K562 (cell line): ENCODE results near the gene USB1. TPM values are rescaled to one million over a fixed set of nuclear protein-coding genes. Genes with fewer than 3 reads are reported as not detected.

Experiments
- ATAC-seq: fragments of 200-7000 bp; cut with Tn5 transposase; 3 replicates; pipeline ENCODE4 v1.9.1; 2020; ENCODE audit warnings: moderate library complexity
- BruUV-seq: library from RNA; stranded (reverse); fragments of 400-500 nt; replicated peaks from 2 replicates; lab custom pipeline; 2021; lab: Mats Ljungman, UMichigan
- CTCF ChIA-PET: fragments of 300-600 bp; formaldehyde crosslinking; extraction: SDS; loops from one replicate; lab custom pipeline; 2021; ENCODE audit warnings: low intra/inter-chr PET ratio; lab: Yijun Ruan, JAX
- POLR2A ChIA-PET: fragments of 300-600, 350-650 bp; sonication (Branson Sonifier 250); formaldehyde crosslinking; extraction: SDS; loops from one replicate; lab custom pipeline; 2021; ENCODE audit warnings: antibody characterized with exemption, inconsistent platforms; lab: Yijun Ruan, JAX
- DNase-seq, 4 experiments: peaks; one replicate each; pipeline versions ENCODE4 v3.0.0 to v3.0.0-alpha.2; 2011 to 2018; ENCODE audit warnings: low spot score in 3 of 4, mixed read lengths in 3 of 4; ENCODE audit errors: extremely low read depth in 1 of 4
- FAIRE-seq: peaks from 2 replicates; lab custom pipeline; 2011; peaks lifted over from hg19 to GRCh38; lab: Jason Lieb, UNC
- H2AFZ ChIP-seq: 2 replicates; pipeline ENCODE4 v1.6.0; 2011; ENCODE audit warnings: low read depth, low read length, control low read depth, inconsistent platforms
- H3K27ac ChIP-seq: fragments of 200-600 bp; 3 replicates; pipeline ENCODE4 v1.8.0; 2011; ENCODE audit warnings: low read depth, mild to moderate bottlenecking, control low read depth, inconsistent platforms, low read length, moderate library complexity, mixed read lengths; ENCODE audit errors: extremely low read depth
- H3K27me3 ChIP-seq, 2 experiments: fragments of 300-600 bp in 1 of 2; 2 replicates in 1 of 2; 3 replicates in 1 of 2; pipeline versions ENCODE4 v1.6.0 to v1.8.0; 2011; ENCODE audit warnings: inconsistent platforms in 2 of 2, low read length in 2 of 2, mild to moderate bottlenecking in 1 of 2, mixed read lengths in 1 of 2, moderate library complexity in 1 of 2; ENCODE audit not compliant: control insufficient read depth in 2 of 2, insufficient read depth in 2 of 2
- H3K36me3 ChIP-seq: fragments of 300-600 bp; 3 replicates; pipeline ENCODE4 v1.8.0; 2011; ENCODE audit warnings: mild to moderate bottlenecking, low read length, inconsistent platforms; ENCODE audit not compliant: control insufficient read depth, insufficient read depth
- H3K4me1 ChIP-seq, 2 experiments: fragments of 200-600 bp in 1 of 2; replicated peaks in 1 of 2; 2 replicates in 1 of 2; 3 replicates in 1 of 2; pipeline versions ENCODE4 v1.5.1 to v1.8.0; 2011; ENCODE audit warnings: inconsistent platforms in 2 of 2, low read length in 2 of 2, mild to moderate bottlenecking in 1 of 2, mixed read lengths in 1 of 2, moderate library complexity in 1 of 2; ENCODE audit not compliant: control insufficient read depth in 2 of 2, insufficient read depth in 2 of 2
- H3K4me2 ChIP-seq: 2 replicates; pipeline ENCODE4 v1.6.1; 2011; ENCODE audit warnings: low read length, control low read depth, inconsistent platforms, mixed read lengths; ENCODE audit not compliant: insufficient read depth
- H3K4me3 ChIP-seq: fragments of 200-600 bp; sonication (generic), shearing (Covaris generic); 2 replicates; pipeline ENCODE4 v1.5.1; 2016; ENCODE audit warnings: control low read depth, inconsistent platforms
- H3K79me2 ChIP-seq: fragments of 200-600 bp; 3 replicates; pipeline ENCODE4 v1.8.0; 2011; ENCODE audit warnings: low read length, inconsistent platforms; ENCODE audit not compliant: control insufficient read depth, insufficient read depth
- H3K9ac ChIP-seq, 2 experiments: 2 replicates each; pipeline versions ENCODE4 v1.6.0 to v1.6.1; 2011; ENCODE audit warnings: low read depth in 2 of 2, low read length in 2 of 2, control low read depth in 1 of 2, inconsistent platforms in 1 of 2, mild to moderate bottlenecking in 1 of 2, mixed read lengths in 1 of 2; ENCODE audit not compliant: insufficient read depth in 1 of 2
- H3K9me1 ChIP-seq: one replicate; pipeline ENCODE4 v1.6.0; 2011; ENCODE audit warnings: inconsistent platforms, mild to moderate bottlenecking, low read length, moderate library complexity; ENCODE audit not compliant: control insufficient read depth, insufficient read depth
- H3K9me3 ChIP-seq: replicated peaks from 2 replicates; pipeline ENCODE4 v1.5.1; 2011; ENCODE audit warnings: low read depth, low read length, inconsistent platforms; ENCODE audit not compliant: control insufficient read depth, insufficient read depth
- H4K20me1 ChIP-seq: replicated peaks from 2 replicates; pipeline ENCODE4 v1.6.1; 2011; ENCODE audit warnings: low read length, inconsistent platforms, mixed read lengths; ENCODE audit not compliant: control insufficient read depth, insufficient read depth
- FOXJ2 ChIP-seq: fragments of 200-800 bp; sonication (Bioruptor generic); IDR thresholded peaks from 2 replicates; pipeline ENCODE4 v1.6.1; 2016; ENCODE audit warnings: missing genetic modification characterization, missing compliant biosample characterization
- KDM1A ChIP-seq, 2 experiments: fragments of 450-650 bp; IDR thresholded peaks; 2 replicates each; pipeline ENCODE4 v1.6.1; 2016; ENCODE audit warnings: mild to moderate bottlenecking in 2 of 2
- SMARCC2 ChIP-seq: fragments of 450-650 bp; IDR thresholded peaks from 2 replicates; pipeline ENCODE4 v1.6.1; 2017; ENCODE audit warnings: antibody characterized with exemption, moderate library complexity, mild to moderate bottlenecking, low read depth
- ZNF584 ChIP-seq: fragments of 200-800 bp; sonication (Bioruptor generic); IDR thresholded peaks from 2 replicates; pipeline ENCODE4 v1.6.1; 2016; ENCODE audit warnings: low read depth, mild to moderate bottlenecking, missing genetic modification characterization, missing compliant biosample characterization
- WGBS: fragments of 100-300 bp; shearing (Covaris generic); methylation state at CpG from one replicate; pipeline ENCODE4 v1.1.6; 2016; ENCODE audit warnings: low coverage, mixed read lengths; ENCODE audit not compliant: insufficient coverage; ENCODE audit errors: missing lambda C conversion rate; 5-methylcytosine and 5-hydroxymethylcytosine counted together
- in situ Hi-C: fragments of 300-500 bp; cut with MboI; formaldehyde crosslinking; loops from 4 replicates; pipeline ENCODE4 v1.15.0; 2018; ENCODE audit warnings: inconsistent platforms, mixed read lengths
- intact Hi-C: fragments of 100-400 bp; cut with micrococcal nuclease; formaldehyde crosslinking; loops from 2 replicates; pipeline ENCODE4 v1.14.2; 2022
- polyA plus RNA-seq, 8 experiments: library from polyadenylated mRNA; depleted of rRNA in 4 of 8; stranded (reverse) in 5 of 8; unstranded in 3 of 8; fragments of >200 nt; fragmentation: Nextera tagmentation in 2 of 8; fragmentation: Illumina TruSeq in 1 of 8; extraction: Ambion mirVana in 2 of 8; extraction: Trizol in 1 of 8; gene quantifications; 2 replicates each; pipeline versions ENCODE4 v1.2.1 to v1.2.3, GENCODE V29; 2011 to 2014; ENCODE audit warnings: inconsistent platforms in 1 of 8, missing spikeins in 1 of 8
- total RNA-seq, 7 experiments: library from RNA; depleted of rRNA in 6 of 7; stranded (reverse); fragments of >200 nt in 6 of 7; fragmentation: Illumina TruSeq in 2 of 7; extraction: Trizol in 2 of 7; gene quantifications; 2 replicates each; pipeline versions ENCODE4 v1.2.1 to v1.2.3, GENCODE V29; 2011 to 2021; ENCODE audit warnings: low replicate concordance in 1 of 7
- TF ChIP-seq, protein P1 (sequence below): fragments of 450-650 bp; IDR thresholded peaks from 2 replicates; pipeline ENCODE4 v1.6.1; 2016; ENCODE audit warnings: missing biosample characterization, missing genetic modification characterization

The USB1 gene
- total and polyA plus RNA-seq, 9 of the 15 experiments (the other 6 are each of a cell fraction or from before 2014, with no cell fraction given), result 11.6 to 73.6 (median 19.4) TPM

DNA sequence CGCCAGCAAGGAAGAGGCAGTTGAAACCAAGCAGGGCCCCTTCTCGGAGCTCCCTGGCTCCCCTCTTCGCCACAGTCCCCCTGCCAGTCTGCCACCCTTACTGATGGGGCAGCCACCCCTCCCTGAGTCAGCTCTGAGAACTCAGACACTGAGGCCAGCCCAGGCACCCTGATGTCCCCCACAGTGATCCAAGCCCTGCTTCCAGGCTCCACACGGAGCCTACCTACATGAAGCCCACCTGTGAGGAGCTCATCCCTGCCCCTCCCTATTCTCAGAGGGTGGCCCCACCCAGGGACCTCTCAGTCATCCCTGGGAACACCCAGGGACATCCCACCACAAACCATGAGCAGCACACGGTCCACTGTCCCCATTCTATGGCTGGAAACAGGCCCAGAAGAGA lies 39.2 kb upstream of the USB1 start:
- no peaks in the 10 kb centered on the region for H3K36me3 ChIP-seq
- H3K4me2 ChIP-seq, result no peak overlapping the region
- FAIRE-seq (no peak), DNase-seq (no peak), ATAC-seq (no peak)
- H4K20me1 ChIP-seq, result no peaks in the 10 kb centered on the region
- ChIA-PET CTCF (no interaction called here), POLR2A (interaction anchor here (0.8 to 1.0 kb wide), 2 partner anchors 8 to 9 kb away, joined by 3 read pairs; partner anchors contain the start of gene CNGB1)
- no peak overlapping the region for H3K4me3 ChIP-seq
- H2AFZ ChIP-seq, result no peak overlapping the region
- H3K9me3 ChIP-seq, result no peaks in the 10 kb centered on the region; the same call in 1 of the 2 replicates
- H3K27me3 ChIP-seq, result no peaks in the 10 kb centered on the region; a peak in 1 of 5 replicates
- no peak overlapping the region for H3K9ac ChIP-seq
- in situ Hi-C loops (no loop called here), intact Hi-C loops (no loop called here)
- TF ChIP-seq FOXJ2 (tag), result no peak
- TF ChIP-seq, protein P1, sequence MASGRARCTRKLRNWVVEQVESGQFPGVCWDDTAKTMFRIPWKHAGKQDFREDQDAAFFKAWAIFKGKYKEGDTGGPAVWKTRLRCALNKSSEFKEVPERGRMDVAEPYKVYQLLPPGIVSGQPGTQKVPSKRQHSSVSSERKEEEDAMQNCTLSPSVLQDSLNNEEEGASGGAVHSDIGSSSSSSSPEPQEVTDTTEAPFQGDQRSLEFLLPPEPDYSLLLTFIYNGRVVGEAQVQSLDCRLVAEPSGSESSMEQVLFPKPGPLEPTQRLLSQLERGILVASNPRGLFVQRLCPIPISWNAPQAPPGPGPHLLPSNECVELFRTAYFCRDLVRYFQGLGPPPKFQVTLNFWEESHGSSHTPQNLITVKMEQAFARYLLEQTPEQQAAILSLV (tag), result no peak
- TF ChIP-seq SMARCC2, result no peak
- no peak for TF ChIP-seq KDM1A (IDR thresholded peaks at IDR 0.05)
- TF ChIP-seq ZNF584 (CRISPR knock-in tag), result no peak
- BruUV-seq, result no TSS peak
- WGBS, result 7% methylated on average over 5 of the region's 5 CpGs
- H3K4me1 ChIP-seq, result peaks cover 0 to 15% of the 10 kb centered on the region in 2 experiments; a peak in 3 of 5 replicates
- H3K79me2 ChIP-seq, result no peaks in the 10 kb centered on the region
- no peak overlapping the region for H3K27ac ChIP-seq
- no peaks in the 10 kb centered on the region for H3K9me1 ChIP-seq
